MCF 10A (cell line): ENCODE results near the gene KCNIP3. TPM values are rescaled to one million over a fixed set of nuclear protein-coding genes. Genes with fewer than 3 reads are reported as not detected.
"Not testable (repeated sequence)": the region's sequence is repeated elsewhere in the genome, so short reads cannot be mapped to it uniquely, and the experiment has no call there.

Source experiments
- BruUV-seq: library from RNA; stranded (reverse); fragments of 400-500 nt; replicated peaks from 2 replicates; lab custom pipeline; 2021; lab: Mats Ljungman, UMichigan
- CTCF ChIA-PET: fragments of 300-600 bp; sonication (Branson Sonifier 250); formaldehyde crosslinking; extraction: SDS; loops from one replicate; lab custom pipeline; 2021; ENCODE audit warnings: antibody characterized with exemption, inconsistent platforms; lab: Yijun Ruan, JAX
- POLR2A ChIA-PET: fragments of 300-600, 350-650 bp; sonication (Branson Sonifier 250); formaldehyde crosslinking; extraction: SDS; loops from one replicate; lab custom pipeline; 2020; ENCODE audit warnings: antibody characterized with exemption, inconsistent platforms; lab: Yijun Ruan, JAX
- DNase-seq: peaks from one replicate; pipeline ENCODE4 v3.0.0-alpha.2; 2018; ENCODE audit not compliant: unreplicated experiment
- H3K27ac Mint-ChIP-seq: one replicate; pipeline ENCODE4 v1.8.0; 2022; ENCODE audit warnings: mild to moderate bottlenecking, low read depth, mixed read lengths; ENCODE audit not compliant: unreplicated experiment
- H3K27me3 Mint-ChIP-seq: one replicate; pipeline ENCODE4 v1.8.0; 2022; ENCODE audit warnings: mixed read lengths; ENCODE audit not compliant: insufficient read depth, unreplicated experiment
- H3K36me3 Mint-ChIP-seq: one replicate; pipeline ENCODE4 v1.8.0; 2022; ENCODE audit warnings: mild to moderate bottlenecking, moderate library complexity, mixed read lengths; ENCODE audit not compliant: insufficient read depth, unreplicated experiment
- H3K4me1 Mint-ChIP-seq: one replicate; pipeline ENCODE4 v1.8.0; 2022; ENCODE audit warnings: mixed read lengths; ENCODE audit not compliant: insufficient read depth, unreplicated experiment
- H3K4me3 Mint-ChIP-seq: one replicate; pipeline ENCODE4 v1.8.0; 2022; ENCODE audit warnings: mild to moderate bottlenecking, moderate library complexity, mixed read lengths; ENCODE audit not compliant: unreplicated experiment
- H3K9me3 Mint-ChIP-seq: one replicate; pipeline ENCODE4 v1.8.0; 2022; ENCODE audit warnings: mixed read lengths; ENCODE audit not compliant: unreplicated experiment
- intact Hi-C: fragments of 100-400 bp; cut with micrococcal nuclease; formaldehyde crosslinking; loops from 2 replicates; pipeline ENCODE4 v1.14.1; 2022
- total RNA-seq: library from RNA; stranded (reverse); gene quantifications from 2 replicates; pipeline ENCODE4 v1.2.3, GENCODE V29; 2022

Gene KCNIP3
- total RNA-seq, 1 experiment from 2014 or later, result 15.6 TPM

DNA sequence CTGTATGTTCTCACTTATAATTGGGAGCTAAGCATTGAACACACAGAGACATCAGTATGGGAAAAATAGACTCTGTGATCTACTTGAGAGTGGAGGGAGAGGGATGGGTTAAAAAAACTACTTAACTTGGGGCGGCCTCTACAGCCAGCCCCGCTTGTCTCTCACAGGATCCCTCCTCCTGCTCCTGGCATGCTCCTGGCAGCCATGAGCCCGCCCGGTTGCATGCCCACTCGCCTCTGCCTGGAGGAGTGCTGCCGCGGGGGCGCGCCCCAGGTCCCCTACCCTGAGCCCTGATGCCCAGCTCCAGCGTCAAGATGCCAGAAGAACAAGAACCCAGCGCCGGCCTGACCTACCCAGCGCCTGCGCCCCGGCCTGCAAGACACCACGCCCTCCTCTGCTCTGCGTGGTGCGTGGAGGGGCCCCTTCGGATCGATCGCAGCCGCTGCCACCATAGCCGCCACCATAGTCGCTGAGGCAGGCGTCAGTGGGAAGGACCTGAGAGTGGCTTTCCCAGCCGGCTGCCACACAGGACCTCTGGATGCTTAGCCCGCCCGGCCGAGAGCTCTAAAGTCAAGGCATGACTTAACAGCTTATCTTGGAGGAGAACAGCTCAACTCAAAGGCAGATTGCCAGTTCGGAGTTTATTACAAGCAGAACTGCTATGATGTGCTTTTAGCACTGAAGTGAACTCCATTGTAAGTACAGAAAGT, 138.2 kb downstream of the KCNIP3 start:
- DNase-seq, POLR2A ChIA-PET, H3K27ac Mint-ChIP-seq, H3K36me3 Mint-ChIP-seq, intact Hi-C loops, H3K4me3 Mint-ChIP-seq, BruUV-seq, H3K27me3 Mint-ChIP-seq, H3K9me3 Mint-ChIP-seq, H3K4me1 Mint-ChIP-seq, CTCF ChIA-PET: not testable (repeated sequence)

Other genes with a start within 250 kb of the KCNIP3 start
- gene MRPS5, start 175.5 kb upstream of the KCNIP3 start, total RNA-seq, result 61.0 and 74.2 TPM in 2 replicates
- gene ZNF514, start 137.5 kb upstream of the KCNIP3 start, total RNA-seq, result 6.3 and 9.6 TPM in 2 replicates
- gene ZNF2, start 131.5 kb upstream of the KCNIP3 start, total RNA-seq, result 4.1 and 4.4 TPM in 2 replicates
- 10.2 and 10.3 TPM in 2 replicates for gene ZNF892, start 89.8 kb upstream of the KCNIP3 start, total RNA-seq
- 2.6 and 2.8 TPM in 2 replicates for gene PROM2, start 22.9 kb upstream of the KCNIP3 start, total RNA-seq
- 23.9 and 24.1 TPM in 2 replicates for gene FAHD2A, start 105.4 kb downstream of the KCNIP3 start, total RNA-seq
- gene TRIM43B, start 187.4 kb downstream of the KCNIP3 start, total RNA-seq, result not detected in 2 replicates